ENCODE data around the gene CTSG. TPM values are rescaled to one million over a fixed set of nuclear protein-coding genes. Genes with fewer than 3 reads are reported as not detected.
"Not testable (repeated sequence)": the region's sequence is repeated elsewhere in the genome, so short reads cannot be mapped to it uniquely, and the experiment has no call there.

Gene CTSG
- total RNA-seq, 2 donors from 2014 or later = 3.1 to 6.9 TPM

GRCh38 chr14:24563505-24563904 lies 12.5 kb downstream of the CTSG start:
- intact Hi-C loops (cut with DNase I) = no loop called here
- no peak for DNase-seq (ENCODE audit: low spot score)

- intact Hi-C loops (cut with DNase I) = no loop called here
- no peak for DNase-seq (ENCODE audit: low spot score)
Measured at GRCh38 chr14:24556756-24557155, 19.3 kb downstream of the CTSG start.

GRCh38 chr14:24549064-24549463 lies 27.0 kb downstream of the CTSG start:
- DNase-seq (ENCODE audit: low spot score); intact Hi-C loops (cut with DNase I): not testable (repeated sequence)

GRCh38 chr14:24542346-24542936 lies 33.6 kb downstream of the CTSG start:
- DNase-seq (ENCODE audit: low spot score) = no peak
- intact Hi-C loops (cut with DNase I) = no loop called here

GRCh38 chr14:24535737-24536136 lies 40.3 kb downstream of the CTSG start:
- intact Hi-C loops (cut with DNase I) = no loop called here
- DNase-seq (ENCODE audit: low spot score) = no peak

- DNase-seq (ENCODE audit: low spot score) = no peak
- intact Hi-C loops (cut with DNase I) = no loop called here
Measured at GRCh38 chr14:24534286-24534685, 41.8 kb downstream of the CTSG start.

GRCh38 chr14:24525877-24526620 lies 50.0 kb downstream of the CTSG start:
- intact Hi-C loops (cut with DNase I); DNase-seq (ENCODE audit: low spot score): not testable (repeated sequence)

Other genes starting within 250 kb of the CTSG start
- 10 to 100 TPM; 35.2 to 36.0 TPM for gene ADCY4, start 241.2 kb downstream of the CTSG start, total RNA-seq
- 1 to 10 TPM; 8.5 to 9.2 TPM for gene RIPK3, start 236.3 kb downstream of the CTSG start, total RNA-seq
- gene NFATC4, start 208.1 kb downstream of the CTSG start, total RNA-seq = 10 to 100 TPM; 75.1 to 87.2 TPM
- 10 to 100 TPM; 13.1 to 15.1 TPM for gene NYNRIN, start 177.2 kb downstream of the CTSG start, total RNA-seq
- 1 to 10 TPM; 3.5 to 4.2 TPM for gene CBLN3, start 146.6 kb downstream of the CTSG start, total RNA-seq
- 10 to 100 TPM; 41.4 to 41.8 TPM for gene KHNYN, start 146.3 kb downstream of the CTSG start, total RNA-seq
- 10 to 100 TPM; 31.6 to 36.4 TPM for gene SDR39U1, start 133.5 kb downstream of the CTSG start, total RNA-seq
- gene CMA1, start 68.0 kb downstream of the CTSG start, total RNA-seq = 1 to 10 TPM in 1 of 2 donors, under 1 TPM in 1; 0.71 to 2.4 TPM
- gene GZMH, start 33.4 kb upstream of the CTSG start, total RNA-seq = under 1 TPM in 1 of 2 donors, not detected in 1; 0.90 TPM
- 1 to 10 TPM in 1 of 2 donors, under 1 TPM in 1; 0.79 to 1.0 TPM for gene GZMB, start 57.9 kb upstream of the CTSG start, total RNA-seq